GM18861 (cell line): Measurements from ENCODE around the gene DUSP9.
"Not testable (repeated sequence)": the region's sequence is repeated elsewhere in the genome, so short reads cannot be mapped to it uniquely, and the experiment has no call there.

Source experiments
- ATAC-seq: cut with Tn5 transposase; IDR thresholded peaks from one replicate; pipeline ENCODE4 v1.9.1; 2021; ENCODE audit not compliant: unreplicated experiment

Gene DUSP9

DNA sequence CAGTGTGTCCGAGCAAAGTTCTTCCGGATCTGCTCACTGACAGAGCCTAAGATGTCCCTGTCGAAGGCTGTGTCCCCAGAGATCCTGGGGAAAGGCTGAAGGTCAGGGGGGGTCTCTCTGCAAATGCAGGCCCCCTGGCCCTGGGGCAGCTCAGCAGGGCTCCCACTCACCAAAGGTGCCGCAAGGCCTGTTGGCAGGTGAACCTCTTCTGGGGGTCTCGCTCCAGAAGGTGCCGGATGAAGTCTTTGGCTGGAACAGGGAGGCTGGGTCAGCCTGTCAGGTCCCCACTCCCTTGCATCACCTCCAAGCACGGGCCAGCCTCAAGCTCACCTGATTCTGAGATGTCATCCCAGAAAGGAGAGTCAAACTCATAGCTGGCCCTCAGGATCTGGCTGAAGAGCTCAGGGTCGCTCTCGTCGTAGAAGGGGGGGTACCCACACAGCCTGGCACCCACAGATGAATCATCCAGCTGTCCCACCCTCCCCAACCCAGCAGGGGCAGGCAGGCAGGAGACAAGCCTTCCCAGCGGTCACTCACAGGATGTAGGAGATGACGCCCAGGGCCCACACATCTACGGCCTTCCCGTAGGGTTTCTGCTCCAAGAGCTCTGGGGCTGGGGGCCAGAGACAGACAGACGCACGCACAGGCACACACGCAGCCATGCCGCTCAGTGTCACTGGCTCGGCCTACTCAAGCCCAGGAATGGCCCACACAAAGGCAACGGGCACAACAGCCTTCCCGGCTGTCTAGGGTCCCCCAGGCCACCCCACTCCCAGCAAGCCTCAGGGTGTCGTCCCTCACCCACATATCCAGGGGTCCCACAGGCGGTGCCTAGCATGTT, 24.0 kb downstream of the DUSP9 start:
- ATAC-seq: no peak

DNA sequence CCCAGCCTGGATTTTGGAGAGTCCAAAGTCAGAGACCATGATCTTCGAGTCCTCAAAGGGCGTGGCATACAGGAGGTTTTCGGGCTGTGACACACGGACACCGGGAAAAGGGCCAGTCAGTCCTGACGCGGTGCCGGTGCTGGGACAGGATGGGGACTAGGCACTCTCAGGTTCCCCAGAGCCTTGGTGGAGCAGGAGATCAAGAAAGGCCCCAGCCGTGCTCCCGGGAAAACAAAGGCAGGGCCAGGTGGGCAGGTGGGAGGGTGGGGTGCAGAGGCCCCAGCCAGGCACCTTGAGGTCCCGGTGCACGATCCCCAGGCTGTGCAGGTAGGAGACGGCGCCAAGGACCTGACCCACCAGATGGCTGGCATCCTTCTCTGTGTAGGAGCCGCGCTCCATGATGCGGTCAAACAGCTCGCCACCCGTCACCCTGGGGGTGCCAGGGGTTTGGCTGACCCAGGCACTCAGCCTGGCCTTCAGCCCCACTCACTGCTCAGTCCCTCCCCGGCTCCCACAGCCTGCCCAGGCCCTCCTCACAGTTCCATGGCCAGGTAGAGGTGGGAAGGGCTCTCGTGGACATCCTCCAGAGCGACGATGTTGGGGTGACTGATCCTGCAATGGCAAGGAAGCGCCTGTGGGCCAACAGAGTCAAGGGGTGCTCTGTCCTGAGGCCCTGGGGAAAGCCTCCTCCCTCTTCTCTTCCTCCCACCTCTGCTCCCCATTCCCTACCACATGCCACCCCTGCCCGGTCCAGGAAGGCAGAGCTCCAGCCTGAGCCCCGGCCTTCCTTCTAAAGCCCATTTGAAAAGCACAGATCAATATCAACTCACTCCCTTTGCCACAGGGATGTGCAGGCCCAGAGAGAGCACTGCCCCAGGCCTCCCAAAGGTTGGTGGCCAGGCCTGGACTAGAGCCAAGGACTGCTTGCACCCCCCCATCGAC, 24.9 kb downstream of the DUSP9 start:
- no peak for ATAC-seq

DNA sequence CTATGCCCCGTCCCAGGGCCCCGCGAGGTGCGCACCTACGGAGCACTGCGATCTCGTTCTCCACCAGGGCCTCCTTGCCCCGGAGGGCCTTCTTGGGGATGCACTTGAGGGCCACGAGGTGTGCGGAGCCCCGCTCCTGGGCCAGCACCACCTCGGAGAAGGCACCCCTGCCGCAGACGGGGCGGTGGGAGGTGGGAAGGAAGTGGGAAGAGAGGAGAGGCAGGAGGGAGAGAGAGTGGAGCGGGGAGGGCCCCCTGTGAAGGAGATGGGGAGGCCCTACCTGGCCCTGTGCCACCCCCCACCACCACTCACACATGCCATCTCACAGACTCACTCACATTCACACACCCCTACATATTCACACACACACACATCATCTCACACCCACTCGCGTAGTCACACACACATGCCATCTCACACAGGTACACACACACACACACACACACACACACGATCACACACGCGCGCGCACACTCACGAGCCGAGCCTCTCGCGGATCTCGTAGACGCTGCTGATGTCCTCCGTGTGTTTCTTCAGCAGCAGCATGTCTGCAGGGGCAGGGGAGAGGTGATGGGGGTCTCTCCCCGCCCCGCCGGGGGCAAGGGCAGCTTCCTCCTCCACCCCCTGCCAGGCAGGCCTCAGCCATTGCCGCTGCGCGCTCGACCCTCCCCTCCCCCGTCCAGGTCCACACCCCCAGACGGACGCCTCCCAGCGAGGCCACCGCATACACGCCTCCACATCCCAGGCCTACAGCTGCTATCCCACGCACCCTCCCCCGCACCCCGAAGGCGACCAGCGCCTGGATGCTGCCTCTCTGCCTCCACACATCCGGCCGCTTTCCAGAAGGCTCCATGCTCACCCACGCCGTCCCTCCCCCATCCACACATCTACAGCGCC, 25.8 kb downstream of the DUSP9 start:
- ATAC-seq: no peak

DNA sequence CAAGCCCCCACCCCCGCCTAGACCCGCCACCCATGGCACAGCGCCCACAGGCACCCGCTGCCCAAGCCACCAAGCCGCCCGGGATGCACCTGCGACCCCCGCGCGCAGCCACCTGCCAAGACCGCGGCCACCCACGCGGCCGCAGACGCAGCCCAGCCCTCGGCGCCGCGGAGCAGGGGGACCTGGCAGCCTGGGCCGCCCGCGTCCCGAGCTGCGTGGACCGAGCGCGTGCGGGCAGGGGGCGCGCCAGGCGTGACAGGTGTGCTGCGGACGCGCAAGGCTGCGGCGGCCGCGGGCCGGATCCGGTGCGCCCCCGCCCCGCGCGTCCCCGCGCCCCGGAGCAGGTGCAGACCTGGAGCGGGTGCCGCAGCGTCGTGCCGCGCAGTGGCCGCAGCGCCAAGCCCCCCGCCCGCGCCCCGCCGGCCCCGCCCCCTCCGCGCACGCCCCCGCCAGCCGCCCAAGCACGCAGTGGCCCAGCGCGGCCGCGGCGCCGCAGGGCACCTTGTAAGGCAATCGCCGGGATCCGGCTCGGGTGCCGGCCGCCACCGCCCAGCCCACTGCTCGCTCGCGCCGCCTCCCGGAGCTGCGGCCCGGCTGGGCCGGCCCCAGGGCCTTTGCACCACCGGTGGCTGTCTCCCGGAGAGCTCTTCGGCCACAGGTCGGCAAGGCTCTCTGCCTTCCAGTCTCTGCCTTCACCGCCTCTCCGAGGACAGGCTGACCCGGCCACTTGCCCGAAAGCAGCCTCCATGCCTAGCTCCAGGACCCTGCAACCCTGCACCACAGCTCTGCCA, 26.6 kb downstream of the DUSP9 start, which contains the start of gene PNCK:
PNCK (minus strand) TSS at position 386 of the 791 bp plus-strand sequence. CDS start 737 bp downstream, outside the sequence.
- ATAC-seq: no peak

GRCh38 chrX:153674219-153674851, 27.3 kb downstream of the DUSP9 start:
- ATAC-seq: no peak

DNA sequence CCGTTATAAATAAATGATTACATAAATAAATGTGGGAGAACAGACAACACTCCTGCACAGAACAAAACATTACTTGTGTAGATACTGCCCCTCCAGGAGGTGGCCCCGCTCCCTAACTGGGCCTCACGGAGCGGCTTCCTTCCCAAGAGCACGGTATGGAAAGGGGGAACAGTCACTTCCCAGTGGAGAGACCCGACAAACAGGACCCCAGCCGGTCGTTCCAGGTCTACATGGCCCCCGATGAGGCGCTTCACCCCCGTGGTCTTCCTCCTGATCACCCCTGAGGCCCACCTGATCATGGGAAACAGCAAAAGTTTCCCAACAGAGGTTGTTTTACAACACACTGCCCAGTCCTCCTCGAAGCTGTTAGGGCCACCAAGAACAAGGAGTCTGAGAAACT, 34.2 kb downstream of the DUSP9 start:
- no peak for ATAC-seq

DNA sequence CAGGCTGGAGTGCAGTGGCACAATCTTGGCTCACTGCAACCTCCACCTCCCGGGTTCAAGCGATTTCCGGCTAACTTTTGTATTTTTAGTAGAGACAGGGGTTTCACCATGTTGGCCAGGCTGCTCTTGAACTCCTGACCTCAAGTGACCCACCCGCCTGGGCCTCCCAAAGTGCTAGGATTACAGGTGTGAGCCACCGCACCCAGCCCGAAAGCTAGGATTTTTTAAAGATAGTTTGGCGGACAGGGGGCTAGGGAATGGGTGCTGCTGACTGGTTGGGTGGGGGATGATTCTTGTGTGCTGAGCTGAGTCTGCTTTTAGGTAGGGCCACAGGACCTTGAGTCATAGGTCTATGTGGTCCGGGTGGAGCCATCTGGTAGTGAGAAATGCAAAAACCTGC, 36.5 kb downstream of the DUSP9 start:
- ATAC-seq: not testable (repeated sequence)

DNA sequence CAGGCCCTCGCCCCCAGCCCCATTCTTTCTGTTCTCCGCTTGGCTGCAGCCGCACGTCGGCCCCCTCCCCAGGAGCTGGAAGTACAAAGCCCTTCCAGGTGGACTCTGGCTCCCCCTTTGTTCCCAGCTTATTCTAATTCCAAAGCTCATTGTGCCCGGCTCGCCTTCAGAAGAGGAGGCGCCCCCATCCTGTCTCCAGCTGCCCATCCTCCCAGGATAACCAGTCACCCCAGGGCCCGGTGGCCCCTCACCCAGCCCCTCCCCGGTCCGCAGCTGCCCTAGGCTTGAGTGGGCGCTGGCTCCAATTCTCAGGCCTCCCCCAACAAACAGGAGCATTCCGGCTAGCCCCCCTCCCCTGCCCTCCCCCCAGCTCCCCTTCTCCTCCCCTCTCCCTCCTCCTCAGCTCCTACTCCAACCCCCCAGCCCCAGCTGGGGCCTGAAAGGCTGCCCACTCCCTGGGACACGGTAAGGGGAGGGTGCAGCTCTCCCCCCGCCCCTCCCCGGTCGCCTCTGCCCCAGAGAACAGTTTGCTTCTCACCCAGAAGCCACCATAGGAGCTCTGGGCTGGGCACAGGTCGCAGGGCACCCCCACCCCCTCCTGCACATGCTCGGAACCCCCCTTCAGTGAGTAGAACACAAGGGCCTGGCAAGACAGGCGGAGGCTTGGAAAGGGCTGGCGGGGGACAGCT, 37.6 kb downstream of the DUSP9 start:
- ATAC-seq: no peak

DNA sequence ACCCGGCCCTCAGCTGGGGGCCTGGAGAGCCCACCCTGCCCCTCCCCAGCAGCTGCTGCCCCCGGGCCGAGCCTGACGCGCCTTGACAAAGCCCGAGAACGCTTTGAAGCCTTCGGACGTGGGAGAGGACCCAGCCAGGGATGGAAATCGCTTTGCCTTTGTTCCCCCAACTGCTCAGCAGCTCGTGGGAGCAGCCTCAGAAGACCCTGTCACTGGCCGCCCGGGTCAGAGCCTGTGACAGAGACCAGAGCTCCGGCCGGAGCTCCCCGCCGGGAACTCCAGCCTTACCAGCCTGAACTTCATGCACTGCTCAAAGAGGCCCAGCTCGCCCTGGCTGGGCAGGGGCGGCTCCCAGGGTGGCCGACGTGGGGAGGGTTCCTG, 38.1 kb downstream of the DUSP9 start:
- ATAC-seq: no peak

GRCh38 chrX:153685751-153686696, 39.0 kb downstream of the DUSP9 start:
- no peak for ATAC-seq

GRCh38 chrX:153686711-153687110, 39.7 kb downstream of the DUSP9 start:
- ATAC-seq: no peak

- no peak for ATAC-seq
These were observed 40.4 kb downstream of the DUSP9 start, which contains the start of gene SLC6A8 for GRCh38 chrX:153687121-153688039. Gene SLC6A8, plus strand, starts transcription at chrX:153687926. Its CDS starts 649 bp downstream, at chrX:153688575.

DNA sequence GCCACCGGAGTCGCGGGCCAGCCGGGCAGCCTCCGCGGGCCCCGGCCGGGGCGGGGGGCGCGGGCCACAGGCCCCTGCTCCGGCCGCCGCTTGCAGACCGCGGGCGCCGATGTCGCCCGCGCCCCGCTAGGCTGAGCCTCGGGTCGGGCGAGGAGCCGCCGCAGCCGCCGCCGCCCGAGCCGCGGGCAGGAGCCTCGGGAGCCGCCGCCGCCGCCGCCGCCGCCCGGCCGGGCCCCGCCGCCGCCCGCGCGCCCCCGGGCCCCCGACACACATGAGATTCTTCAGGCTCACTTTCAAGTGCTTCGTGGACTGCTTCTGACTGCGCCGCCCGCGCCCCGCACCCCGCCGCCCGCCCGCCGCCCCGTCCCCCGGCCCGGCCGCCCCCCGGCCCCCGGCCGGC, 41.1 kb downstream of the DUSP9 start:
- ATAC-seq: no peak

- ATAC-seq: no peak
These were observed 41.5 kb downstream of the DUSP9 start for GRCh38 chrX:153688506-153688905.

GRCh38 chrX:153688911-153689590, 42.0 kb downstream of the DUSP9 start:
- ATAC-seq: no peak
